IMR-90 (cell line): ENCODE measurements around the gene CD38. TPM values are rescaled to one million over a fixed set of nuclear protein-coding genes. Genes with fewer than 3 reads are reported as not detected.
"Not testable (repeated sequence)": the region's sequence is repeated elsewhere in the genome, so short reads cannot be mapped to it uniquely, and the experiment has no call there.

Experiments used
- ATAC-seq: fragments of 200-7000 bp; cut with Tn5 transposase; 2 replicates; pipeline ENCODE4 v1.9.1; 2020; ENCODE audit warnings: low read depth, mild to moderate bottlenecking, moderate library complexity
- BruUV-seq: library from RNA; stranded (reverse); fragments of 400-500 nt; replicated peaks from 2 replicates; lab custom pipeline; 2021; lab: Mats Ljungman, UMichigan
- CTCF ChIA-PET: fragments of 300-600 bp; formaldehyde crosslinking; extraction: SDS; loops from one replicate; lab custom pipeline; 2021; ENCODE audit warnings: antibody characterized with exemption; lab: Yijun Ruan, JAX
- POLR2A ChIA-PET: fragments of 300-600 bp; sonication (Branson Sonifier 250); formaldehyde crosslinking; loops from one replicate; lab custom pipeline; 2022; ENCODE audit warnings: antibody characterized with exemption; ENCODE audit not compliant: unreplicated experiment; lab: Charles Lee
- DNase-seq: peaks from one replicate; pipeline ENCODE4 v3.0.0; 2013
- H2AFZ ChIP-seq: replicated peaks from 2 replicates; pipeline ENCODE3; 2013; ENCODE audit warnings: low read length, mild to moderate bottlenecking; ENCODE audit not compliant: poor library complexity
- H2AK5ac ChIP-seq: 2 replicates; pipeline ENCODE4 v1.6.1; 2013; ENCODE audit warnings: low read depth, low read length, inconsistent platforms
- H2AK9ac ChIP-seq: replicated peaks from 2 replicates; pipeline ENCODE3; 2013; ENCODE audit warnings: mild to moderate bottlenecking, low read depth, low read length, moderate library complexity; ENCODE audit not compliant: poor library complexity
- H2BK120ac ChIP-seq: 2 replicates; pipeline ENCODE4 v1.6.1; 2013; ENCODE audit warnings: low read depth, low read length, inconsistent platforms
- H2BK15ac ChIP-seq: 3 replicates; pipeline ENCODE4 v1.6.1; 2013; ENCODE audit warnings: low read depth, low read length, inconsistent platforms
- H2BK20ac ChIP-seq: 2 replicates; pipeline ENCODE4 v1.6.1; 2013; ENCODE audit warnings: low read depth, mild to moderate bottlenecking, inconsistent platforms, low read length, moderate library complexity
- H2BK5ac ChIP-seq: 2 replicates; pipeline ENCODE4 v1.6.1; 2013; ENCODE audit warnings: mild to moderate bottlenecking, low read depth, low read length, inconsistent platforms; ENCODE audit not compliant: poor library complexity, severe bottlenecking
- H3K14ac ChIP-seq: replicated peaks from 2 replicates; pipeline ENCODE4 v1.6.1; 2013; ENCODE audit warnings: low read depth, low read length, inconsistent platforms
- H3K18ac ChIP-seq: 2 replicates; pipeline ENCODE4 v1.6.1; 2013; ENCODE audit warnings: low read depth, low read length, control low read depth
- H3K23ac ChIP-seq: 2 replicates; pipeline ENCODE4 v1.6.1; 2013; ENCODE audit warnings: low read depth, low read length, inconsistent platforms
- H3K27ac ChIP-seq: 2 replicates; pipeline ENCODE4 v1.5.1; 2013; ENCODE audit warnings: mild to moderate bottlenecking, control low read depth, low read length; ENCODE audit not compliant: insufficient read depth
- H3K27me3 ChIP-seq: 2 replicates; pipeline ENCODE4 v1.6.1; 2013; ENCODE audit warnings: low read length; ENCODE audit not compliant: control insufficient read depth, insufficient read depth
- H3K36me3 ChIP-seq: 2 replicates; pipeline ENCODE4 v1.6.1; 2013; ENCODE audit warnings: low read length, mixed read lengths; ENCODE audit not compliant: control insufficient read depth, insufficient read depth
- H3K4ac ChIP-seq: 2 replicates; pipeline ENCODE4 v1.6.1; 2013; ENCODE audit warnings: low read depth, low read length, inconsistent platforms
- H3K4me1 ChIP-seq: 2 replicates; pipeline ENCODE4 v1.6.1; 2013; ENCODE audit warnings: low read length, mixed read lengths; ENCODE audit not compliant: control insufficient read depth, insufficient read depth
- H3K4me2 ChIP-seq: 2 replicates; pipeline ENCODE4 v1.6.1; 2013; ENCODE audit warnings: low read depth, mild to moderate bottlenecking, control low read depth, low read length, moderate library complexity
- H3K4me3 ChIP-seq: 2 replicates; pipeline ENCODE4 v1.5.1; 2013; ENCODE audit warnings: low read depth, mild to moderate bottlenecking, control low read depth, low read length, moderate library complexity; ENCODE audit not compliant: insufficient read depth
- H3K56ac ChIP-seq: 2 replicates; pipeline ENCODE4 v1.6.1; 2013; ENCODE audit warnings: low read length, inconsistent platforms; ENCODE audit not compliant: insufficient read depth; ENCODE audit errors: extremely low read depth
- H3K79me1 ChIP-seq, 2 experiments: 2 replicates each; pipeline ENCODE4 v1.6.1; 2013; ENCODE audit warnings: low read length in 2 of 2, inconsistent platforms in 1 of 2, low read depth in 1 of 2
- H3K9ac ChIP-seq: 2 replicates; pipeline ENCODE4 v1.6.1; 2013; ENCODE audit warnings: low read depth, low read length, control low read depth
- H3K9me1 ChIP-seq: 2 replicates; pipeline ENCODE4 v1.6.1; 2013; ENCODE audit warnings: low read length, inconsistent platforms; ENCODE audit not compliant: insufficient read depth
- H3K9me3 ChIP-seq: 2 replicates; pipeline ENCODE4 v1.6.1; 2013; ENCODE audit warnings: low read length; ENCODE audit not compliant: control insufficient read depth, insufficient read depth
- H4K20me1 ChIP-seq: 2 replicates; pipeline ENCODE4 v1.6.1; 2013; ENCODE audit warnings: low read length, inconsistent platforms; ENCODE audit not compliant: insufficient read depth
- H4K5ac ChIP-seq: 2 replicates; pipeline ENCODE4 v1.6.1; 2013; ENCODE audit warnings: mild to moderate bottlenecking, low read depth, low read length, control low read depth
- H4K8ac ChIP-seq, 2 experiments: 2 replicates each; pipeline ENCODE4 v1.6.1; 2013; ENCODE audit warnings: low read depth in 2 of 2, low read length in 2 of 2, control low read depth in 1 of 2, inconsistent platforms in 1 of 2
- H4K91ac ChIP-seq: 2 replicates; pipeline ENCODE4 v1.6.1; 2013; ENCODE audit warnings: low read depth, low read length, inconsistent platforms; ENCODE audit not compliant: insufficient read depth
- WGBS, 2 experiments: methylation state at CpG; one replicate each; pipeline versions ENCODE4 v1.1.5 to v1.1.7; 2013; ENCODE audit warnings: missing lambda C conversion rate in 2 of 2; ENCODE audit not compliant: insufficient read length in 1 of 2; ENCODE audit errors: extremely low coverage in 2 of 2; 5-methylcytosine and 5-hydroxymethylcytosine counted together
- dilution Hi-C: fragments of 300-500 bp; cut with HindIII; formaldehyde crosslinking; loops from one replicate; pipeline ENCODE4 v1.14.3; 2018; ENCODE audit warnings: low sequenced_read_pairs; ENCODE audit not compliant: unreplicated experiment
- in situ Hi-C: fragments of 300-500 bp; cut with MboI; formaldehyde crosslinking; loops from 3 replicates; pipeline ENCODE4 v1.14.3; 2019; ENCODE audit warnings: low sequenced_read_pairs, inconsistent platforms, mixed read lengths
- intact Hi-C: fragments of 100-400 bp; cut with micrococcal nuclease; formaldehyde crosslinking; loops from 2 replicates; pipeline ENCODE4 v1.10.0; 2022
- polyA plus RNA-seq, 3 experiments: library from polyadenylated mRNA; depleted of rRNA; stranded (reverse); fragments of >200 nt; gene quantifications; 2 replicates each; pipeline ENCODE4 v1.2.3, GENCODE V29; 2012; ENCODE audit warnings: low replicate concordance in 1 of 3
- total RNA-seq: library from RNA; depleted of rRNA; stranded (reverse); fragments of >200 nt; gene quantifications from 2 replicates; pipeline ENCODE4 v1.2.3, GENCODE V29; 2012

Gene CD38
- total and polyA plus RNA-seq, 2 of the 4 experiments (the other 2 are of a cell fraction): not detected

DNA sequence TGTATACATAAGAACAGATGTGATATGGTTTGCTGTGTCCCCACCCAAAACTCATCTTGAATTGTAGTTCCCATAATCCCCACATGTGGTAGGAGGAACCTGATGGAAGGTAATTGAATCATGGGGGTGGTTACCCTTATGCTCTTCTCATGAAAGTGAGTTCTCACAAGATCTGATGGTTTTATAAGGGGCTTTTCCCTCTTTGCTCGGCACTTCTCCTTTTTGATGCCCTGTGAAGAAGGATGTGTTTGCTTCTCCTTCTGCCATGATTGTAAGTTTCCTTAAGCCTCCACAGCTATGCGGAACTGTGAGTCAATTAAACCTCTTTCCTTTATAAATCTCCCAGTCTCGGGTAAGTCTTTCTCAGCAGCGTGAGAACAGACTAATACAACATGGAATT, 83.1 kb downstream of the CD38 start:
- H2BK15ac ChIP-seq, H2BK120ac ChIP-seq, H3K36me3 ChIP-seq, H3K4ac ChIP-seq, H2AK5ac ChIP-seq, H3K4me2 ChIP-seq, H2AK9ac ChIP-seq, H3K4me1 ChIP-seq, intact Hi-C loops, H4K91ac ChIP-seq, ATAC-seq, H2BK5ac ChIP-seq, H2AFZ ChIP-seq, H3K9me1 ChIP-seq, H2BK20ac ChIP-seq, H3K14ac ChIP-seq, dilution Hi-C loops, H4K8ac ChIP-seq, H3K18ac ChIP-seq, in situ Hi-C loops, H3K4me3 ChIP-seq, H3K27ac ChIP-seq, H3K79me1 ChIP-seq, DNase-seq, H4K20me1 ChIP-seq, H3K9me3 ChIP-seq, H3K9ac ChIP-seq, BruUV-seq, H3K27me3 ChIP-seq, H4K5ac ChIP-seq, H3K56ac ChIP-seq, H3K23ac ChIP-seq, POLR2A ChIA-PET: not testable (repeated sequence)
- 90% methylated on average over 2 of the region's 4 CpGs; no CpG with 5 or more reads in 1 of the 2 experiments for WGBS, 2 experiments
- CTCF ChIA-PET: interaction anchor here (1.4 kb wide), 1 partner anchor 19 kb away, joined by 3 read pairs; no protein-coding TSS in a partner anchor
